WERI-Rb-1 (cell line): Measurements from ENCODE around the gene AP5B1.

Experiments used
- DNase-seq: peaks from one replicate; pipeline ENCODE4 v3.0.0-alpha.2; 2020
- H3K27ac ChIP-seq: fragments of 250-450 bp; sonication (Bioruptor Pico); 2 replicates; pipeline ENCODE4 v1.5.1; 2020; ENCODE audit warnings: mild to moderate bottlenecking, moderate library complexity
- H3K27me3 ChIP-seq: fragments of 250-450 bp; sonication (Bioruptor Pico); 2 replicates; pipeline ENCODE4 v1.5.1; 2021; ENCODE audit warnings: mild to moderate bottlenecking, low read depth, moderate library complexity; ENCODE audit not compliant: insufficient read depth, severe bottlenecking
- H3K36me3 ChIP-seq: fragments of 250-450 bp; sonication (Bioruptor Pico); 2 replicates; pipeline ENCODE4 v1.5.1; 2020; ENCODE audit warnings: mild to moderate bottlenecking, moderate library complexity
- H3K4me3 ChIP-seq: 2 replicates; pipeline ENCODE4 v1.5.1; 2011; ENCODE audit warnings: low read depth, mild to moderate bottlenecking, control low read depth, low read length
- H3K9me3 ChIP-seq: fragments of 250-450 bp; sonication (Bioruptor Pico); 2 replicates; pipeline ENCODE4 v1.5.1; 2021; ENCODE audit warnings: mild to moderate bottlenecking, moderate library complexity; ENCODE audit not compliant: severe bottlenecking
- TF ChIP-seq, protein P1 (sequence below): IDR thresholded peaks from 2 replicates; pipeline ENCODE4 v1.5.1; 2011; ENCODE audit warnings: low read depth, mild to moderate bottlenecking, control low read depth, inconsistent platforms, low read length

The AP5B1 gene

GRCh38 chr11:65811764-65812475, 31.1 kb upstream of the AP5B1 start:
- no peak for DNase-seq
- TF ChIP-seq, protein P1, sequence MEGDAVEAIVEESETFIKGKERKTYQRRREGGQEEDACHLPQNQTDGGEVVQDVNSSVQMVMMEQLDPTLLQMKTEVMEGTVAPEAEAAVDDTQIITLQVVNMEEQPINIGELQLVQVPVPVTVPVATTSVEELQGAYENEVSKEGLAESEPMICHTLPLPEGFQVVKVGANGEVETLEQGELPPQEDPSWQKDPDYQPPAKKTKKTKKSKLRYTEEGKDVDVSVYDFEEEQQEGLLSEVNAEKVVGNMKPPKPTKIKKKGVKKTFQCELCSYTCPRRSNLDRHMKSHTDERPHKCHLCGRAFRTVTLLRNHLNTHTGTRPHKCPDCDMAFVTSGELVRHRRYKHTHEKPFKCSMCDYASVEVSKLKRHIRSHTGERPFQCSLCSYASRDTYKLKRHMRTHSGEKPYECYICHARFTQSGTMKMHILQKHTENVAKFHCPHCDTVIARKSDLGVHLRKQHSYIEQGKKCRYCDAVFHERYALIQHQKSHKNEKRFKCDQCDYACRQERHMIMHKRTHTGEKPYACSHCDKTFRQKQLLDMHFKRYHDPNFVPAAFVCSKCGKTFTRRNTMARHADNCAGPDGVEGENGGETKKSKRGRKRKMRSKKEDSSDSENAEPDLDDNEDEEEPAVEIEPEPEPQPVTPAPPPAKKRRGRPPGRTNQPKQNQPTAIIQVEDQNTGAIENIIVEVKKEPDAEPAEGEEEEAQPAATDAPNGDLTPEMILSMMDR = no peak
- H3K27me3 ChIP-seq = no peaks in the 10 kb centered on the region
- no peaks in the 10 kb centered on the region for H3K9me3 ChIP-seq
- no peak overlapping the region for H3K27ac ChIP-seq
- no peak overlapping the region for H3K4me3 ChIP-seq
- H3K36me3 ChIP-seq = no peaks in the 10 kb centered on the region

DNA sequence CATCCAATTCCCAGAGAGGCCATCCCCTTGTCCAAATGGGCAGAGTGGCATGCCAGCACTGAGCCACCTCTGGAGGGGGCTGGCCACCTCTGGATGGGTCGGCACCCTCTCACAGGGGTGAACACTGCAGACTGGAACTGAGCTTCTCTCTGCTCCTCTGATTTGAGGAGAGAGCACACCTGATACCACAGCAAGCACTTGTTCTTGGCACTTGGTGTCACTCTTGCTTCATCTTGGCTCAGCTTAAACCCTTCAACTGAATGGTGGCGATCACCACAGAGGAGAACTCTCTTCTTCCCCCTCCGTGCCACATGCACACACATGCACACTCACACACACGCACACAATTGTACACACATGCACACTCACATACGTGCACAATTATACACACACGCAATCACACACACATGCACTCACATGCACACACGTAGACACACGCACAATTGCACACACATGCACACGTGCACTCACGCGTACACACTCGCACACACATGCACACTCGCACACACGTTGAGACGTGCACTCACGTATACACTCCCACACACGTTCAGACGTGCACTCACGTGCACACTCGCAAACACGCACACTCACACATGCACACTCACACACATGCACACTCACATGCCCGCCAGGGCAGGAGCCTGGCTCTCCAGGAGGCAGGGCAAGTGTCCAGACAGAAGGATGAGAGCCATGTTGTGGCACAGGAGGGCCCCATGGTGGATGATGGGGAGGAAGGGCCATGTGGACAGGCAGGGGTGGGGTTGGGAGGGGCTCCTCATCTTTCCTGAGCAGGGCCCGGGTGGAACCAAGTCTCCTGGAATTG, 29.5 kb upstream of the AP5B1 start:
- no peaks in the 10 kb centered on the region for H3K27me3 ChIP-seq
- H3K36me3 ChIP-seq = no peaks in the 10 kb centered on the region
- no peak for DNase-seq
- H3K9me3 ChIP-seq = no peaks in the 10 kb centered on the region
- no peak overlapping the region for H3K27ac ChIP-seq
- TF ChIP-seq, protein P1 = no peak
- no peak overlapping the region for H3K4me3 ChIP-seq

- H3K27me3 ChIP-seq = no peaks in the 10 kb centered on the region
- H3K4me3 ChIP-seq = no peak overlapping the region
- no peak for DNase-seq
These were observed 28.7 kb upstream of the AP5B1 start for GRCh38 chr11:65809496-65809895.

GRCh38 chr11:65808744-65809341, 28.1 kb upstream of the AP5B1 start:
- no peaks in the 10 kb centered on the region for H3K9me3 ChIP-seq
- H3K4me3 ChIP-seq = no peak overlapping the region
- TF ChIP-seq, protein P1 = no peak
- no peaks in the 10 kb centered on the region for H3K27me3 ChIP-seq
- no peaks in the 10 kb centered on the region for H3K36me3 ChIP-seq
- no peak overlapping the region for H3K27ac ChIP-seq
- DNase-seq = no peak

More at GRCh38 chr11:65809496-65809895, 28.7 kb upstream of the AP5B1 start:
- TF ChIP-seq, protein P1 = no peak
- Histone ChIP-seq H3K36me3 (no peaks in the 10 kb centered on the region), H3K27ac (no peak overlapping the region), H3K9me3 (no peaks in the 10 kb centered on the region)

DNA sequence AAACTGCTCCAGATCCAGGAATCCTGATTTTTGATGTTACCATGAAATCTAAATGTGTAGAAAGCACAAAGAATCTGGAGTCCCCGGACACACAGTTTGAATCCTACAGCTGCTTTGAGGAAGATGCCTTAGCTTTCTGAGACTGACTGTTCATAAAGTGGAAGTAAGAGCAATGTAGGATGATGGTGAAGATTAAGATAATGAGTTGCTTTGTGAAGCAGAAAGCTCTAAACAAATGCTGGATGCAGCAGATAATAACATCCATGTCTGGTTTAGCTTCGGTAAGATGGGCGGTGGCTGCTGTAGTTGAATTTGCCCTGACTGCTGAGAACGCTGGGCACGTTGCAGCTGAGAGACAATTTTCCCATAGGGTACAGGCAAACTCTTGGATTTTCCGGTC, 26.2 kb upstream of the AP5B1 start:
- Histone ChIP-seq H3K27me3 (no peaks in the 10 kb centered on the region), H3K36me3 (no peaks in the 10 kb centered on the region), H3K9me3 (no peaks in the 10 kb centered on the region), H3K4me3 (no peak overlapping the region), H3K27ac (no peak overlapping the region)
- no peak for DNase-seq
- TF ChIP-seq, protein P1 = no peak
